HFF-Myc (cell line): ENCODE data around the gene BMPER.

Experiments
- DNase-seq: peaks from one replicate; pipeline ENCODE4 v3.0.0-alpha.2; 2011; ENCODE audit warnings: low read depth; ENCODE audit errors: extremely low read depth
- H3K4me3 ChIP-seq: replicated peaks from 2 replicates; pipeline ENCODE4 v1.5.1; 2011; ENCODE audit warnings: low read depth, mild to moderate bottlenecking, control low read depth, low read length
- CTCF ChIP-seq: IDR thresholded peaks from 2 replicates; pipeline ENCODE4 v1.5.1; 2012; ENCODE audit warnings: mild to moderate bottlenecking, low read depth, low read length, control low read depth; ENCODE audit errors: missing control alignments

Gene BMPER

GRCh38 chr7:33919449-33919848 is 14.1 kb downstream of the BMPER start:
- TF ChIP-seq CTCF: no peak
- DNase-seq: no peak
- no peak overlapping the region for H3K4me3 ChIP-seq

- no peak for DNase-seq
- no peak for TF ChIP-seq CTCF
- H3K4me3 ChIP-seq: no peak overlapping the region
These were observed 16.0 kb downstream of the BMPER start for GRCh38 chr7:33921216-33921938.

- DNase-seq: no peak
- TF ChIP-seq CTCF: no peak
- H3K4me3 ChIP-seq: no peak overlapping the region
These were observed 17.5 kb downstream of the BMPER start for GRCh38 chr7:33922820-33923219.

GRCh38 chr7:33923440-33924229 is 18.3 kb downstream of the BMPER start:
- H3K4me3 ChIP-seq: no peak overlapping the region
- no peak for DNase-seq
- no peak for TF ChIP-seq CTCF

- no peak for TF ChIP-seq CTCF
- DNase-seq: no peak
- no peak overlapping the region for H3K4me3 ChIP-seq
These were observed 21.2 kb downstream of the BMPER start for GRCh38 chr7:33926535-33926934.

- TF ChIP-seq CTCF: no peak
- no peak for DNase-seq
- H3K4me3 ChIP-seq: no peak overlapping the region
These were observed 23.6 kb downstream of the BMPER start for GRCh38 chr7:33928986-33929385.
